IPS-18c (cell line): ENCODE results near the gene LHX1.

Source experiments
- H3K4me3 ChIP-seq: 2 replicates; pipeline ENCODE4 v1.7.0; 2013; ENCODE audit warnings: low read depth, mild to moderate bottlenecking, low read length, moderate library complexity; ENCODE audit not compliant: insufficient read depth
- H3K9me3 ChIP-seq: one replicate; pipeline ENCODE4 v1.6.1; 2013; ENCODE audit warnings: mild to moderate bottlenecking, low read length, moderate library complexity; ENCODE audit not compliant: control insufficient read depth, insufficient read depth

The LHX1 gene

DNA sequence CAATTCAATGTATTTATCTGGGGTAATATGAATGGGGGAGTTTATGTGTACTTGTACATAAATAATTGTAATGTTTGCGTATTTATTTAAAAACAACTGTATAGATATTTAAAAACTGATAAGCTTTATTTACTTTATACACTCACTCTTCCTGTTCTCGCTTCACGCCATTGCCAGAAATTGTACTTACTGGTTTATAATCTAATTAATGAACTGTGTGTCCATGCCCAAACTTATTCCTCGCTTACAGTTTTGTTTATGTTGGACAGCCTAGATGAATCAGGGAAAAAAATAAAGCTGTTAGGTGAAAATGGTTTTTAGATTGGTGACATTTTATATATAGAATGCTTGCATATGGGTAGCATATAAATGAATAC, 42.3 kb downstream of the LHX1 start:
- H3K9me3 ChIP-seq, result no peaks in the 10 kb centered on the region
- H3K4me3 ChIP-seq, result no peak overlapping the region

DNA sequence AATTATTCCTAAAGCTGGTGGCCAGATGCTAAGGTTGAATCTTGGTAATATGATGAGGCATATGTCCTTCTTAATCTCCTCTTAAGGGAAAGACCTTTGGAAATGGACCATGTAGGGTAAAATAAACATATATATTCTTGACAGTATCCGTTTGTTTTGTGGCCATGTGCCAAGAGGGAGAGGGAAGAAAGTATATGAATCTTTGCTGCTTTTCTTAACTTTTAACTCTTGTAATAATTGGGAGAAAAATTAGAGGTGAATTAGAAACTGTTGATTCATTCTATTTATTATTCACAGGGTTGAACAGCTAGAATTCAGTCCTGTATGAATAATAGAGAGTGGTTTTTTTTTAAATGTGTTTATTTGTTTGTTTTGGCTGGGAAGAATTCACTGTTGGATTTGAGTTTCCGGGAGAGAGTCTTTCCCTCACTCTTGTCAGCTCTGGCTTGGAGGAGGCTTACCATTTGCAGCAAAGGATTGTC, 43.0 kb downstream of the LHX1 start:
- Histone ChIP-seq H3K9me3 (no peaks in the 10 kb centered on the region), H3K4me3 (no peak overlapping the region)

- H3K9me3 ChIP-seq, result peaks cover 2% of the 10 kb centered on the region
- no peak overlapping the region for H3K4me3 ChIP-seq
Measured at GRCh38 chr17:36983618-36984017, 46.3 kb downstream of the LHX1 start.

GRCh38 chr17:36989173-36989572, 51.9 kb downstream of the LHX1 start:
- Histone ChIP-seq H3K4me3 (no peak overlapping the region), H3K9me3 (peaks cover 2% of the 10 kb centered on the region)

DNA sequence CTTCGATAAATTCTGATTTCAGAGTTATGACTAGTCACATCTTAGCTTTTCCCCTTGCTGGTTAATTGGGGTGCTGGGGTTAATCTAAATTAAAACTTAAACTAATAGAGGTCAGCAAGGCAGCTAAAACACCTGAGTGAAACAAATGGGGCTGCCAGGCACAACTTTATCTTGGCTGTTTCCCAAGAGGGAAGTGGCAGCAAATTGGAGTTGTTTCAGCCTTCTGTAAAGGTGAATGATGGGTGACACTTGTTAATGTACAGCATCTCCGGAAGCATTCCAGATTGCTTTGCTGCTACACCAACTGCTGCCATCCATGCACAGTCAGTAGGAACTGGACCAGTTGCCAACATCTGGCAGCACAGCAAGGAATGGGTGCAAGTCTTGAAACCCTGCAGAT, 55.4 kb downstream of the LHX1 start:
- H3K9me3 ChIP-seq, result no peaks in the 10 kb centered on the region

DNA sequence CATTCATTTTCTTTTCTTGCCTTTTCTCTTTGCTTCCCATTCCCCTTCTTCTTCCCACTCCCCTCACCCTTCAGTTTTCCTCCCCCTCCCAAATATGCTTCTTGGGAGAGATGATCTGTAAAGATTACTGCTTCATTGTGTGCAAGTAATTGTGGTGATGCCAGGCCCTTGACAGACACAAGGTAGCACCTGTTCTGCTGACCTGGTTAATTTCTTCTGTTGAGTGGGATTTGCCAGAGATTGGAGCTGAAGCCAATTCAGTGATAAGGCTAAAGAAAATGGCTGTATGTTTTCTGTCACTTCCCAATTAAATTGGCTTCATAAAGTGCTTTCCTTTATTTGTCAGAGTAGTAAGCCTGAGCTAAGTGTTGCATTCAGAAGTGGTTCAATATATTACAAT, 56.0 kb downstream of the LHX1 start:
- no peak overlapping the region for H3K4me3 ChIP-seq

More for the DNA sequence above, 55.4 kb downstream of the LHX1 start:
- H3K4me3 ChIP-seq, result no peak overlapping the region

More for the DNA sequence above, 56.0 kb downstream of the LHX1 start:
- H3K9me3 ChIP-seq, result no peaks in the 10 kb centered on the region
